Calu3 (cell line): ENCODE results near the gene CCHCR1. TPM values are rescaled to one million over a fixed set of nuclear protein-coding genes. Genes with fewer than 3 reads are reported as not detected.
"Not testable (repeated sequence)": the region's sequence is repeated elsewhere in the genome, so short reads cannot be mapped to it uniquely, and the experiment has no call there.

ENCODE experiments used
- BruUV-seq: library from RNA; stranded (reverse); fragments of 400-500 nt; replicated peaks from 2 replicates; lab custom pipeline; 2021; lab: Mats Ljungman, UMichigan
- CTCF ChIA-PET: fragments of 300-600 bp; sonication (Branson Sonifier 250); formaldehyde crosslinking; loops from one replicate; lab custom pipeline; 2022; ENCODE audit warnings: antibody characterized with exemption; lab: Charles Lee
- DNase-seq: peaks from one replicate; pipeline ENCODE4 v3.0.0; 2022
- H3K27ac Mint-ChIP-seq: one replicate; pipeline ENCODE4 v1.8.0; 2022; ENCODE audit warnings: mixed read lengths; ENCODE audit not compliant: unreplicated experiment
- H3K27me3 Mint-ChIP-seq: one replicate; pipeline ENCODE4 v1.8.0; 2022; ENCODE audit warnings: mixed read lengths; ENCODE audit not compliant: unreplicated experiment
- H3K36me3 Mint-ChIP-seq: one replicate; pipeline ENCODE4 v1.8.0; 2022; ENCODE audit warnings: mild to moderate bottlenecking, moderate library complexity, mixed read lengths; ENCODE audit not compliant: insufficient read depth, unreplicated experiment
- H3K4me1 Mint-ChIP-seq: one replicate; pipeline ENCODE4 v1.8.0; 2022; ENCODE audit warnings: mild to moderate bottlenecking, low read depth, mixed read lengths; ENCODE audit not compliant: unreplicated experiment
- H3K4me3 Mint-ChIP-seq: one replicate; pipeline ENCODE4 v1.8.0; 2022; ENCODE audit warnings: mild to moderate bottlenecking, low read depth, moderate library complexity, mixed read lengths; ENCODE audit not compliant: unreplicated experiment
- H3K9me3 Mint-ChIP-seq: one replicate; pipeline ENCODE4 v1.8.0; 2022; ENCODE audit warnings: low read depth, mixed read lengths; ENCODE audit not compliant: unreplicated experiment
- intact Hi-C: fragments of 100-400 bp; cut with micrococcal nuclease; formaldehyde crosslinking; loops from one replicate; pipeline ENCODE4 v1.10.0; 2022; ENCODE audit not compliant: unreplicated experiment
- total RNA-seq: library from RNA; stranded (reverse); gene quantifications from 2 replicates; pipeline ENCODE4 v1.2.3, GENCODE V29; 2022
- TF ChIP-seq, protein P1 (sequence below): fragments of 200-600 bp; IDR thresholded peaks from one replicate; pipeline ENCODE4 v1.8.0; 2022; ENCODE audit warnings: antibody characterized with exemption; ENCODE audit not compliant: unreplicated experiment

Gene CCHCR1
- total RNA-seq, 1 experiment from 2014 or later, result 105 TPM

DNA sequence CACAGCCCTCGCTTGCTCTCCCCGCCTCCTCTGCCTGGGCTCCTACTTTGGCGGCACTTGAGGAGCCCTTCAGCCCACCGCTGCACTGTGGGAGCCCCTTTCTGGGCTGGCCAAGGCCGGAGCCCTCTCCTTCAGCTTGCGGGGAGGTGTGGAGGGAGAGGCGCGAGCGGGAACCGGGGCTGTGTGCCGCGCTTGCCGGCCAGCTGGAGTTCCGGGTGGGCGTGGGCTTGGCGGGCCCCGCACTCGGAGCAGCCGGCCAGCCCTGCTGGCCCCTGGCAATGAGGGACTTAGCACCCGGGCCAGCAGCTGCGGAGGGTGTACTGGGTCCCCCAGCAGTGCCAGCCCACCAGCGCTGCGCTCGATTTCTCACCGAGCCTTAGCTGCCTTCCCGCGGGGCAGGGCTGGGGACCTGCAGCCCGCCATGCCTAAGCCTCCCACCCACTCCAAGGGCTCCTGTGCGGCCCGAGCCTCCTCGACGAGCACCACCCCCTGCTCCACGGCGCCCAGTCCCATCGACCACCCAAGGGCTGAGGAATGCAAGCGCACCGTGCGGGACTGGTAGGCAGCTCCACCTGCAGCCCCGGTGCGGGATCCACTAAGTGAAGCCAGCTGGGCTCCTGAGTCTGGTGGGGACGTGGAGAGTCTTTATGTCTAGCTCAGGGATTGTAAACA is 37.8 kb upstream of the CCHCR1 start:
- CTCF ChIA-PET, result interaction anchor here (1.3 to 3.5 kb wide), 3 partner anchors 58 to 172 kb away, joined by 3 to 77 read pairs (median 3); no protein-coding TSS in a partner anchor
- H3K4me3 Mint-ChIP-seq, H3K27ac Mint-ChIP-seq, H3K9me3 Mint-ChIP-seq, DNase-seq, BruUV-seq, H3K27me3 Mint-ChIP-seq, intact Hi-C loops: not testable (repeated sequence)
- peaks cover 40% of the 10 kb centered on the region for H3K4me1 Mint-ChIP-seq
- H3K36me3 Mint-ChIP-seq, result peaks cover 35% of the 10 kb centered on the region

DNA sequence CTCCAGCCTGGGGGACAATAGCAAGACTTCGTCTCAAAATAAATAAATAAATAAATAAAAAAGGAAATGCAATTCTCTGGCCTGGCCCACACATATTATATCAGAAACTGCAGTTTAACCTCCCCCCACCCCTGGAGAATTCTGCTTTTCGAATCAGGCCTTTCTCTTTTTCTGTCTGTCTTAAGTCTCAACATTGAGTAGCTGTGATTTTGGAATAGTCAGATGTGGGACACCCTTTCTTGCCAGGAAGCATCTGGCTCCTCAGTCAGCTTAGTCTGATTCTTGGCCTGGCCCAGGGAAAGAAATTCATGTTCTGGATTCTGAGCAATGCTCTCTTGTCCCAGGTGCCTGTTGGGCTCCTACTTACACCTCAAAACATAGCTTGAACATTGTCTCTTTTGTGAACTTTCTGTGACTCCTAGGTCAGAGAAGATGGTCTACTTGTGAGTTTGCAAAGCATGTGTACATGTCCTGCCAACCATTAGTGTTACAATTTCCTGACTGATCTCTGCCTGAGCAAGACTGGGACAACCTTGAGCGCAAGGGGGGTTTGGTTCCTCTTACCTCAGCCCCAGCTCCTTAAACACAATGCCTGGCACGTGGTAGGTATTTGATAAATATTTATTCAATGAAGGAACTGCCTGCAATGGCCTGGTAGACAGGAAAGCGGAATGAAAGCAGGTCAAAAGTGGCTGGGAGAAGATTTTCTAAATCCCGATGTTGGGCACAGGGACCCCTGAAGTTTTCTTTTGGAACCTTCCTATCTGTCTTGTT is 36.6 kb upstream of the CCHCR1 start:
- BruUV-seq, result no TSS peak
- peaks cover 32% of the 10 kb centered on the region for H3K36me3 Mint-ChIP-seq
- H3K4me1 Mint-ChIP-seq, result peaks cover 28% of the 10 kb centered on the region
- DNase-seq, result no peak
- H3K9me3 Mint-ChIP-seq, result peaks cover 3% of the 10 kb centered on the region
- intact Hi-C loops, result no loop called here
- no peak overlapping the region for H3K27ac Mint-ChIP-seq
- TF ChIP-seq, protein P1, sequence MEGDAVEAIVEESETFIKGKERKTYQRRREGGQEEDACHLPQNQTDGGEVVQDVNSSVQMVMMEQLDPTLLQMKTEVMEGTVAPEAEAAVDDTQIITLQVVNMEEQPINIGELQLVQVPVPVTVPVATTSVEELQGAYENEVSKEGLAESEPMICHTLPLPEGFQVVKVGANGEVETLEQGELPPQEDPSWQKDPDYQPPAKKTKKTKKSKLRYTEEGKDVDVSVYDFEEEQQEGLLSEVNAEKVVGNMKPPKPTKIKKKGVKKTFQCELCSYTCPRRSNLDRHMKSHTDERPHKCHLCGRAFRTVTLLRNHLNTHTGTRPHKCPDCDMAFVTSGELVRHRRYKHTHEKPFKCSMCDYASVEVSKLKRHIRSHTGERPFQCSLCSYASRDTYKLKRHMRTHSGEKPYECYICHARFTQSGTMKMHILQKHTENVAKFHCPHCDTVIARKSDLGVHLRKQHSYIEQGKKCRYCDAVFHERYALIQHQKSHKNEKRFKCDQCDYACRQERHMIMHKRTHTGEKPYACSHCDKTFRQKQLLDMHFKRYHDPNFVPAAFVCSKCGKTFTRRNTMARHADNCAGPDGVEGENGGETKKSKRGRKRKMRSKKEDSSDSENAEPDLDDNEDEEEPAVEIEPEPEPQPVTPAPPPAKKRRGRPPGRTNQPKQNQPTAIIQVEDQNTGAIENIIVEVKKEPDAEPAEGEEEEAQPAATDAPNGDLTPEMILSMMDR, result no peak
- H3K27me3 Mint-ChIP-seq, result no peaks in the 10 kb centered on the region
- no peak overlapping the region for H3K4me3 Mint-ChIP-seq
- CTCF ChIA-PET, result interaction anchor here (0.7 to 1.5 kb wide), 5 partner anchors 44 to 248 kb away, joined by 3 to 4 read pairs (median 3); no protein-coding TSS in a partner anchor

DNA sequence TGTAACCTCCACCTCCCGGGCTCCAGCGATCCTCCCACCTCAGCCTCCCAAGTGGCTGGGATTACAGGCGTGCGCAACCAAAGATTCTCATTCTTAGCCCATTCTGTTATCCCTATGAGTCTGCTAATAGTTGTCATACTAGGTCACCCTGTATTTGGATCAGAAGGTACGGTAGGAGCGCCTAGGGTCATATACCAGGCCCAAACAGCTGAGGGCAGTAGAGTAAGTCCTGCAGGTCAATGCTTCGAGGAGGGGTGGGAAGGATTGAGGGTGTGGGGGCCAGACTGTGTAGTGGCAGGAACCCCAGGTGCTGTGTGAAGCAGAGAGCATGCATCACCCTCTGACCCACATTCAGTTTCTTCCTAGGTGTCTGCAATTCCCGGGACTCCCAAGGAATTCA is 35.6 kb upstream of the CCHCR1 start:
- peaks cover 21% of the 10 kb centered on the region for H3K36me3 Mint-ChIP-seq
- peaks cover 20% of the 10 kb centered on the region for H3K4me1 Mint-ChIP-seq
- CTCF ChIA-PET, result interaction anchor here (0.7 to 2.4 kb wide), 12 partner anchors 10 to 249 kb away, joined by 3 to 43 read pairs (median 9); partner anchors contain the start of genes CCHCR1, PSORS1C1, PSORS1C2 and TCF19
- no peak for DNase-seq
- TF ChIP-seq, protein P1, result no peak
- intact Hi-C loops, result no loop called here
- no peak overlapping the region for H3K4me3 Mint-ChIP-seq
- H3K27ac Mint-ChIP-seq, result no peak overlapping the region
- no peaks in the 10 kb centered on the region for H3K27me3 Mint-ChIP-seq
- peaks cover 3% of the 10 kb centered on the region for H3K9me3 Mint-ChIP-seq
- BruUV-seq, result no TSS peak

DNA sequence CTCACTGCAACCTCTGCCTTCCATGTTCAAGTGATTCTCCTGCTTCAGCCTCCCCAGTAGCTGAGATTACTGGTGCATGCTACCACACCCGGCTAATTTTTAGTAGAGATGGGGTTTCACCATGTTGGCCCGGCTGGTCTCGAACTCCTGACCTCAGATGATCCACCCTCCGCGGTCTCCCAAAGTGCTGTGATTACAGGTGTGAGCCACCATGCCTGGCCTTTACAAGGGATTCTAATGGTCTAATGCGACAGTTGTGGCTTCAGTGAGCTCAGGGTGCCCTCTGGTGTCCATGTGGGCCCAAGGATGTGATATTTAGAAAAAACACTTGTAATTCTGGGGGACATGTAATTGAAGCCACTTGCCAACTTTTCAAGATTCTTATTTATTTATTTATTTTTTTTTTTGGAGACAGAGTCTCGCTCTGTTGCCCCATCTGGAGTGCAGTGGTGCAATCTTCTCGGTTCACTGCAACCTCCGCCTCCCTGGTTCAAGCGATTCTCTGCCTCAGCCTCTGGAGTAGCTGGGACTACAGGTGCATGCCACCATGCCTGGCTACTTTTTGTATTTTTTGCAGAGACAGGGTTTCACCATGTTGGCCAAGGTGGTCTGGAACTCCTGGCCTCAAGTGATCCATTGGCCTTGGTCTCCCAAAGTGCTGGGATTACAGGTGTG is 35.0 kb upstream of the CCHCR1 start:
- H3K27me3 Mint-ChIP-seq, H3K4me3 Mint-ChIP-seq, BruUV-seq, H3K9me3 Mint-ChIP-seq: not testable (repeated sequence)
- H3K27ac Mint-ChIP-seq, result peak overlapping the region; percentile 83
- peaks cover 21% of the 10 kb centered on the region for H3K36me3 Mint-ChIP-seq
- CTCF ChIA-PET, result interaction anchor here (0.6 to 2.4 kb wide), 23 partner anchors 10 to 384 kb away, joined by 3 to 43 read pairs (median 4); partner anchors contain the start of genes CCHCR1, PSORS1C1, PSORS1C2 and TCF19
- H3K4me1 Mint-ChIP-seq, result peaks cover 26% of the 10 kb centered on the region
- TF ChIP-seq, protein P1, result peak; percentile 95
- intact Hi-C loops, result loop anchor here (1.0 kb wide), 1 partner anchor 55 kb away; no protein-coding TSS in a partner anchor
- peak; percentile 94 for DNase-seq
